HEK293 (cell line): ENCODE results near the gene HMCN1.

Source experiments
- CTCF ChIA-PET: fragments of 350-600 bp; formaldehyde crosslinking; extraction: SDS; loops from one replicate; lab custom pipeline; 2021; ENCODE audit warnings: antibody characterized with exemption; lab: Yijun Ruan, JAX
- POLR2A ChIA-PET: fragments of 300-600 bp; formaldehyde crosslinking; extraction: SDS; loops from one replicate; lab custom pipeline; 2020; ENCODE audit warnings: antibody characterized with exemption, inconsistent platforms; lab: Yijun Ruan, JAX
- H3K27ac ChIP-seq: fragments of 200-500 bp; sonication (Bioruptor generic); 2 replicates; pipeline ENCODE4 v1.5.1; 2014; ENCODE audit warnings: low read depth, low read length, control low read depth, inconsistent platforms; ENCODE audit errors: extremely low read depth
- H3K36me3 ChIP-seq, 2 experiments: fragments of 200-500 bp in 1 of 2; sonication (Bioruptor generic) in 1 of 2; 1 replicate in 1 of 2; 2 replicates in 1 of 2; pipeline ENCODE4 v1.5.1; 2014 to 2017; ENCODE audit warnings: inconsistent platforms in 2 of 2, low read length in 2 of 2; ENCODE audit not compliant: control insufficient read depth in 2 of 2, insufficient read depth in 1 of 2
- H3K4me1 ChIP-seq: fragments of 200-500 bp; sonication (Bioruptor generic); 2 replicates; pipeline ENCODE4 v1.5.1; 2014; ENCODE audit warnings: mild to moderate bottlenecking, low read length, inconsistent platforms; ENCODE audit not compliant: control insufficient read depth, insufficient read depth
- H3K4me3 ChIP-seq: 2 replicates; pipeline ENCODE4 v1.5.1; 2011; ENCODE audit warnings: low read depth, mild to moderate bottlenecking, control low read depth, low read length, moderate library complexity
- H3K9me3 ChIP-seq: fragments of 200-500 bp; sonication (Bioruptor generic); 2 replicates; pipeline ENCODE4 v1.5.1; 2014; ENCODE audit warnings: low read depth, low read length, inconsistent platforms; ENCODE audit not compliant: control insufficient read depth, insufficient read depth
- AEBP2 ChIP-seq: fragments of 450-650 bp; formaldehyde crosslinking; IDR thresholded peaks from 2 replicates; pipeline ENCODE4 v1.5.1; 2016; ENCODE audit warnings: missing biosample characterization, missing genetic modification characterization, borderline replicate concordance
- BCL11B ChIP-seq: fragments of 450-650 bp; formaldehyde crosslinking; IDR thresholded peaks from 2 replicates; pipeline ENCODE4 v1.5.1; 2016; ENCODE audit warnings: low read depth, missing biosample characterization, missing genetic modification characterization
- CTCF ChIP-seq: fragments of 450-650 bp; formaldehyde crosslinking; IDR thresholded peaks from 2 replicates; pipeline ENCODE4 v1.5.1; 2016; ENCODE audit warnings: missing biosample characterization, missing genetic modification characterization
- GLI4 ChIP-seq: fragments of 450-650 bp; formaldehyde crosslinking; IDR thresholded peaks from 2 replicates; pipeline ENCODE4 v1.5.1; 2016; ENCODE audit warnings: missing biosample characterization, missing genetic modification characterization
- MEIS1 ChIP-seq: sonication (generic); formaldehyde crosslinking; IDR thresholded peaks from 2 replicates; pipeline ENCODE4 v1.8.1; 2022; ENCODE audit warnings: missing genetic modification reagents, mild to moderate bottlenecking, borderline replicate concordance
- REPIN1 ChIP-seq: fragments of 450-650 bp; formaldehyde crosslinking; IDR thresholded peaks from 2 replicates; pipeline ENCODE4 v1.5.1; 2017; ENCODE audit warnings: missing biosample characterization, missing genetic modification characterization, low read depth
- ZBTB17 ChIP-seq: fragments of 450-650 bp; formaldehyde crosslinking; IDR thresholded peaks from 2 replicates; pipeline ENCODE4 v1.5.1; 2016; ENCODE audit warnings: missing biosample characterization, missing genetic modification characterization
- ZFHX2 ChIP-seq: fragments of 450-650 bp; formaldehyde crosslinking; conservative IDR thresholded peaks from 2 replicates; pipeline ENCODE4 v1.5.1; 2016; ENCODE audit warnings: missing biosample characterization, missing genetic modification characterization
- ZNF280D ChIP-seq: fragments of 450-650 bp; formaldehyde crosslinking; IDR thresholded peaks from 2 replicates; pipeline ENCODE4 v1.5.1; 2016; ENCODE audit warnings: missing biosample characterization, missing genetic modification characterization
- ZNF341 ChIP-seq: fragments of 450-650 bp; formaldehyde crosslinking; IDR thresholded peaks from 2 replicates; pipeline ENCODE4; 2016; ENCODE audit warnings: low read depth, missing biosample characterization, missing genetic modification characterization
- ZNF366 ChIP-seq: fragments of 450-650 bp; formaldehyde crosslinking; conservative IDR thresholded peaks from 2 replicates; pipeline ENCODE4 v1.5.1; 2016; ENCODE audit warnings: missing biosample characterization, missing genetic modification characterization
- ZNF529 ChIP-seq: fragments of 450-650 bp; formaldehyde crosslinking; IDR thresholded peaks from 2 replicates; pipeline ENCODE4 v1.5.1; 2017; ENCODE audit warnings: missing genetic modification characterization, missing biosample characterization; ENCODE audit not compliant: insufficient replicate concordance
- ZNF654 ChIP-seq: fragments of 450-650 bp; formaldehyde crosslinking; IDR thresholded peaks from 2 replicates; pipeline ENCODE4 v1.5.1; 2016; ENCODE audit warnings: low read depth, missing biosample characterization, missing genetic modification characterization
- ZNF707 ChIP-seq: fragments of 450-650 bp; formaldehyde crosslinking; IDR thresholded peaks from 2 replicates; pipeline ENCODE4 v1.5.1; 2016; ENCODE audit warnings: missing biosample characterization, missing genetic modification characterization
- TF ChIP-seq, protein P1 (sequence below): fragments of 450-650 bp; formaldehyde crosslinking; IDR thresholded peaks from 2 replicates; pipeline ENCODE4 v1.5.1; 2017; ENCODE audit warnings: missing biosample characterization, mild to moderate bottlenecking, missing genetic modification characterization, moderate library complexity
- TF ChIP-seq, protein P2 (sequence below): fragments of 450-650 bp; formaldehyde crosslinking; IDR thresholded peaks from 2 replicates; pipeline ENCODE4 v1.5.1; 2017; ENCODE audit warnings: missing biosample characterization, missing genetic modification characterization
- TF ChIP-seq, protein P3 (sequence below): fragments of 450-650 bp; formaldehyde crosslinking; IDR thresholded peaks from 2 replicates; pipeline ENCODE4 v1.5.1; 2016; ENCODE audit warnings: missing biosample characterization, missing genetic modification characterization
- TF ChIP-seq, protein P4 (sequence below): fragments of 450-650 bp; IDR thresholded peaks from 2 replicates; pipeline ENCODE4 v1.5.1; 2018; ENCODE audit warnings: missing biosample characterization, missing genetic modification characterization

The HMCN1 gene

DNA sequence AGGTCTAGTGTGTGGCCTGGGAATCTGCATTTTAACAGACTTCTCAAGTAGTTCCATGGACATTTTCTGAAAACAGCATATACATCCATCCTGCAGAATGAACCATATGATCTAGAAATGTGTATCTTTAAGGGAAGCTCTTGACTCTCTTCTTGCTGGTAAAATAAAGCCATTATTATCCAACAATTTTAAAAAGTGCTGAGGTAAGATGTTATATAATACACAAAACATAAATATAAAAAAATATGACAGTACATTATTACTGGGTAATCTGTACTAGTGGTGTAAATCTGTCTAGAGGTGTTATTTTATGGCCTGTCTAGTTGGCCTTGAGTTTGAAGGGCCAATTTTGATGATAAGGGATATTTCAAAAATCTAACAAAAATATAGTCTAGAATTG is 201.2 kb downstream of the HMCN1 start:
- Histone ChIP-seq H3K9me3 (no peaks in the 10 kb centered on the region), H3K4me1 (no peaks in the 10 kb centered on the region), H3K27ac (no peak overlapping the region), H3K4me3 (no peak overlapping the region), H3K36me3 (no peaks in the 10 kb centered on the region)
- CTCF ChIA-PET, result interaction anchor here (1.0 kb wide), 1 partner anchor 12 kb away, joined by 3 read pairs; no protein-coding TSS in a partner anchor
- TF ChIP-seq ZNF341 (tag by site-specific recombination), result no peak
- TF ChIP-seq, protein P1, sequence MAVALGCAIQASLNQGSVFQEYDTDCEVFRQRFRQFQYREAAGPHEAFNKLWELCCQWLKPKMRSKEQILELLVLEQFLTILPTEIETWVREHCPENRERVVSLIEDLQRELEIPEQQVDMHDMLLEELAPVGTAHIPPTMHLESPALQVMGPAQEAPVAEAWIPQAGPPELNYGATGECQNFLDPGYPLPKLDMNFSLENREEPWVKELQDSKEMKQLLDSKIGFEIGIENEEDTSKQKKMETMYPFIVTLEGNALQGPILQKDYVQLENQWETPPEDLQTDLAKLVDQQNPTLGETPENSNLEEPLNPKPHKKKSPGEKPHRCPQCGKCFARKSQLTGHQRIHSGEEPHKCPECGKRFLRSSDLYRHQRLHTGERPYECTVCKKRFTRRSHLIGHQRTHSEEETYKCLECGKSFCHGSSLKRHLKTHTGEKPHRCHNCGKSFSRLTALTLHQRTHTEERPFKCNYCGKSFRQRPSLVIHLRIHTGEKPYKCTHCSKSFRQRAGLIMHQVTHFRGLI (tag by site-specific recombination), result no peak
- no peak for TF ChIP-seq ZNF529
- TF ChIP-seq, protein P2, sequence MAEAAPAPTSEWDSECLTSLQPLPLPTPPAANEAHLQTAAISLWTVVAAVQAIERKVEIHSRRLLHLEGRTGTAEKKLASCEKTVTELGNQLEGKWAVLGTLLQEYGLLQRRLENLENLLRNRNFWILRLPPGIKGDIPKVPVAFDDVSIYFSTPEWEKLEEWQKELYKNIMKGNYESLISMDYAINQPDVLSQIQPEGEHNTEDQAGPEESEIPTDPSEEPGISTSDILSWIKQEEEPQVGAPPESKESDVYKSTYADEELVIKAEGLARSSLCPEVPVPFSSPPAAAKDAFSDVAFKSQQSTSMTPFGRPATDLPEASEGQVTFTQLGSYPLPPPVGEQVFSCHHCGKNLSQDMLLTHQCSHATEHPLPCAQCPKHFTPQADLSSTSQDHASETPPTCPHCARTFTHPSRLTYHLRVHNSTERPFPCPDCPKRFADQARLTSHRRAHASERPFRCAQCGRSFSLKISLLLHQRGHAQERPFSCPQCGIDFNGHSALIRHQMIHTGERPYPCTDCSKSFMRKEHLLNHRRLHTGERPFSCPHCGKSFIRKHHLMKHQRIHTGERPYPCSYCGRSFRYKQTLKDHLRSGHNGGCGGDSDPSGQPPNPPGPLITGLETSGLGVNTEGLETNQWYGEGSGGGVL (tag by site-specific recombination), result no peak
- TF ChIP-seq GLI4 (tag by site-specific recombination), result no peak
- TF ChIP-seq ZNF707 (tag by site-specific recombination), result no peak
- TF ChIP-seq, protein P3, sequence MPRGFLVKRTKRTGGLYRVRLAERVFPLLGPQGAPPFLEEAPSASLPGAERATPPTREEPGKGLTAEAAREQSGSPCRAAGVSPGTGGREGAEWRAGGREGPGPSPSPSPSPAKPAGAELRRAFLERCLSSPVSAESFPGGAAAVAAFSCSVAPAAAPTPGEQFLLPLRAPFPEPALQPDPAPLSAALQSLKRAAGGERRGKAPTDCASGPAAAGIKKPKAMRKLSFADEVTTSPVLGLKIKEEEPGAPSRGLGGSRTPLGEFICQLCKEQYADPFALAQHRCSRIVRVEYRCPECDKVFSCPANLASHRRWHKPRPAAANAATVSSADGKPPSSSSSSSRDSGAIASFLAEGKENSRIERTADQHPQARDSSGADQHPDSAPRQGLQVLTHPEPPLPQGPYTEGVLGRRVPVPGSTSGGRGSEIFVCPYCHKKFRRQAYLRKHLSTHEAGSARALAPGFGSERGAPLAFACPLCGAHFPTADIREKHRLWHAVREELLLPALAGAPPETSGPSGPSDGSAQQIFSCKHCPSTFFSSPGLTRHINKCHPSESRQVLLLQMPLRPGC (tag by site-specific recombination), result no peak
- no peak for TF ChIP-seq ZBTB17 (tag by site-specific recombination)
- TF ChIP-seq ZNF366, result no peak
- no peak for TF ChIP-seq BCL11B (tag by site-specific recombination)
- TF ChIP-seq ZFHX2, result no peak
- no peak for TF ChIP-seq ZNF654 (tag by site-specific recombination)
- TF ChIP-seq, protein P4, sequence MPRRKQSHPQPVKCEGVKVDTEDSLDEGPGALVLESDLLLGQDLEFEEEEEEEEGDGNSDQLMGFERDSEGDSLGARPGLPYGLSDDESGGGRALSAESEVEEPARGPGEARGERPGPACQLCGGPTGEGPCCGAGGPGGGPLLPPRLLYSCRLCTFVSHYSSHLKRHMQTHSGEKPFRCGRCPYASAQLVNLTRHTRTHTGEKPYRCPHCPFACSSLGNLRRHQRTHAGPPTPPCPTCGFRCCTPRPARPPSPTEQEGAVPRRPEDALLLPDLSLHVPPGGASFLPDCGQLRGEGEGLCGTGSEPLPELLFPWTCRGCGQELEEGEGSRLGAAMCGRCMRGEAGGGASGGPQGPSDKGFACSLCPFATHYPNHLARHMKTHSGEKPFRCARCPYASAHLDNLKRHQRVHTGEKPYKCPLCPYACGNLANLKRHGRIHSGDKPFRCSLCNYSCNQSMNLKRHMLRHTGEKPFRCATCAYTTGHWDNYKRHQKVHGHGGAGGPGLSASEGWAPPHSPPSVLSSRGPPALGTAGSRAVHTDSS (tag by site-specific recombination), result no peak
- no peak for TF ChIP-seq AEBP2 (tag by site-specific recombination)
- TF ChIP-seq ZNF280D, result no peak
- no peak for TF ChIP-seq MEIS1 (CRISPR knock-in tag)
- no peak for TF ChIP-seq CTCF
- TF ChIP-seq REPIN1, result no peak
- POLR2A ChIA-PET, result no interaction called here
